ENCODE measurements around the gene OPRM1. TPM values are rescaled to one million over a fixed set of nuclear protein-coding genes. Genes with fewer than 3 reads are reported as not detected.

Gene OPRM1
- total and polyA plus RNA-seq, 2 of the 8 experiments (the other 6 are each of a cell fraction or from before 2014, with no cell fraction given), result not detected

DNA sequence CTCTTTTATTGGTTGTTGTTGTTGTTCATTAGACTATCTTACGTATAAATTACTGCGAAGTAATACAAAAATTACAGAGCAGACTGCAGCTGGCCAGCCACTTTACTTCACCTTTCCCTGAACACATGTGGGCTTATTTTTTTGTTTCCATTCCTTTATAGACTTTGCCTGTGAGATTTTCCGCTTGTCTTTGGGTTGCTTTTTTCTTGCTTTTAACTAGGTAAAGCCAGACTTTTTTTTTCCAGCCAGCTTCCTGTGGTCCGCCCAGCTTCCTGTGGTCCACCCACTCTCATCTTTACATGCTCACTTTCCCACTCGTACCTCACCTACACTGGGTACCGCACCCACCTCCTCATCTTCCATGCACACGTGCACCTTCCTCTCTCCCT is 238.6 kb downstream of the OPRM1 start (continued):
- TF ChIP-seq SUZ12 (IDR thresholded peaks at IDR 0.05; ENCODE audit: low read length) (no peak), RXRA (IDR thresholded peaks at IDR 0.05; ENCODE audit: insufficient read depth, low read depth, low read length) (no peak), CBX8 (IDR thresholded peaks at IDR 0.05; ENCODE audit: borderline replicate concordance, low read depth, low read length) (no peak)

All from H1 (cell line).